K562 (cell line): ENCODE results near the gene ZBED4. TPM values are rescaled to one million over a fixed set of nuclear protein-coding genes. Genes with fewer than 3 reads are reported as not detected.

Experiments used
- EP300 ChIP-seq: IDR thresholded peaks from 2 replicates; pipeline ENCODE4 v1.6.1; 2012; ENCODE audit warnings: low read length, improper control_type of control experiment
- MAFK ChIP-seq: IDR thresholded peaks from 2 replicates; pipeline ENCODE4 v1.6.1; 2011; ENCODE audit warnings: low read length, improper control_type of control experiment
- MAZ ChIP-seq, 2 experiments: fragments of 450-650 bp in 1 of 2; sonication (generic) in 1 of 2; formaldehyde crosslinking; IDR thresholded peaks in 1 of 2; conservative IDR thresholded peaks in 1 of 2; 2 replicates each; pipeline versions ENCODE4 v1.4.0 to v1.5.0; 2020; ENCODE audit warnings: mild to moderate bottlenecking in 1 of 2, missing genetic modification reagents in 1 of 2
- MEIS2 ChIP-seq: fragments of 450-650 bp; IDR thresholded peaks from 2 replicates; pipeline ENCODE4 v1.6.1; 2014; ENCODE audit warnings: mild to moderate bottlenecking; ENCODE audit not compliant: partially characterized antibody
- MYNN ChIP-seq, 2 experiments: sonication (generic); formaldehyde crosslinking in 1 of 2; IDR thresholded peaks; 2 replicates each; pipeline versions ENCODE4 v1.5.0 to v1.6.1; 2016 to 2020; ENCODE audit warnings: antibody characterized with exemption in 1 of 2, missing genetic modification reagents in 1 of 2
- NFIC ChIP-seq: fragments of 450-650 bp; IDR thresholded peaks from 2 replicates; pipeline ENCODE4 v1.6.1; 2017; ENCODE audit warnings: mild to moderate bottlenecking, inconsistent platforms
- ZFP36 ChIP-seq: fragments of 150-350 bp; IDR thresholded peaks from 2 replicates; pipeline ENCODE4 v1.6.1; 2018; ENCODE audit warnings: low read length, low read depth; ENCODE audit not compliant: partially characterized antibody
- polyA plus RNA-seq, 8 experiments: library from polyadenylated mRNA; depleted of rRNA in 4 of 8; stranded (reverse) in 5 of 8; unstranded in 3 of 8; fragments of >200 nt; fragmentation: Nextera tagmentation in 2 of 8; fragmentation: Illumina TruSeq in 1 of 8; extraction: Ambion mirVana in 2 of 8; extraction: Trizol in 1 of 8; gene quantifications; 2 replicates each; pipeline versions ENCODE4 v1.2.1 to v1.2.3, GENCODE V29; 2011 to 2014; ENCODE audit warnings: inconsistent platforms in 1 of 8, missing spikeins in 1 of 8
- total RNA-seq, 7 experiments: library from RNA; depleted of rRNA in 6 of 7; stranded (reverse); fragments of >200 nt in 6 of 7; fragmentation: Illumina TruSeq in 2 of 7; extraction: Trizol in 2 of 7; gene quantifications; 2 replicates each; pipeline versions ENCODE4 v1.2.1 to v1.2.3, GENCODE V29; 2011 to 2021; ENCODE audit warnings: low replicate concordance in 1 of 7
- TF ChIP-seq, protein P1 (sequence below): fragments of 250-450 bp; sonication (Bioruptor Pico); IDR thresholded peaks from 2 replicates; pipeline ENCODE4 v1.5.0; 2021; ENCODE audit warnings: mild to moderate bottlenecking, borderline replicate concordance

The ZBED4 gene
- total and polyA plus RNA-seq, 9 of the 15 experiments (the other 6 are each of a cell fraction or from before 2014, with no cell fraction given), result 1.5 to 16.8 (median 7.4) TPM

DNA sequence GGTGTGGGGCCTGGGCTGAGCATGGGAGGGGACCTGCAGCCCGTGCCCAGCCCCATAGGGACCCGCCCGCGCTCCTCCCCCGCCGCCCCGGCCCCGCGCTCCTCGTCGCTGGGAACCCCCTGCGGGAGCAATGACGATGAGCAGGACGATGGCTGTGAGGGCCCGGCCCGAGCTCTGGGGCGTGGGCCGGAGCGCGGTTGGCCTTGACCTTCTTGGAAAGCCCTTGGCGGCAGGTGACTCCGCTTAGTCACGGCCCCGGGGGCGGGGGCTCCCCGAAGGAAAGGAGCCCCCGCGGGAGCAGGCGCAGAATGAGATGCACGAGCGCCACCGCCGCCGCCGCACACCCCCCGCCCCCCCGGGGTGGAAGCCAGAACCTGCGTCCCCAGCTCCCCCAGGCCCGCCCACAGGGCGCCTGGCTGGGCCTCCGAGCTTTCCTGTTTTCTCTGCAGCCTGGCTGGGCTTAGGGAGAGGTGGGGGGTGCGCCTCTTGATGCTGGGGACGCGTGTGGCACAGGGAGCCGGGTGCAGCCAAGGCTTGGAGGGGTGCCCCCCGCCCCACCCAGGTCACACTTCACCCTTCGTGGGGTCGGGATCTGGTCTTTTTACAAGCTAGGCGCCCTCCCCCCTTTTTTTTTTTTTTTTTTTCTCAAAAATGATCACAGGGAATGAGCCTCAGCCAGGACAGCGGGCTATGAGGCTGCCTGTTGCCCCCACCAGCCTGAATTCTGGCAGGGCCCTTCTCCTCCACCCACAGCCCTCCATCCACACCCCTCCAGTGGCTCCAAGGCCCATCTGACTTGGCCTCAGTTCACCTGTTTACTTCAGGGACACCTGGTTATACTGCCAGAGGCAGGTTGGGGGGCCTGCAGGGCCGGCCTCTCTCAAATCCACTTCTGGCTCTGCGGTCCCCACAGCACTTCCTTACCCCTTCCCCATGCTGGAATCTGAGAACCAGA lies 82.7 kb downstream of the ZBED4 start (continued):
- peak; percentile 41; the same call in 1 of the 2 replicates for TF ChIP-seq MYNN (IDR thresholded peaks at IDR 0.05)
- TF ChIP-seq MYNN (CRISPR knock-in tag; IDR thresholded peaks at IDR 0.05), result no peak
- 0 out of 2 replicates have a peak, but pooled peaks have one; percentile 18 for TF ChIP-seq NFIC
- peak; percentile 84 to 89 for TF ChIP-seq MAZ (CRISPR knock-in tag; conservative IDR thresholded peaks at IDR 0.05 in 1 of 2, IDR thresholded peaks at IDR 0.05 in 1 of 2)
- TF ChIP-seq MAFK, result no peak
- no peak for TF ChIP-seq ZFP36
- TF ChIP-seq, protein P1, sequence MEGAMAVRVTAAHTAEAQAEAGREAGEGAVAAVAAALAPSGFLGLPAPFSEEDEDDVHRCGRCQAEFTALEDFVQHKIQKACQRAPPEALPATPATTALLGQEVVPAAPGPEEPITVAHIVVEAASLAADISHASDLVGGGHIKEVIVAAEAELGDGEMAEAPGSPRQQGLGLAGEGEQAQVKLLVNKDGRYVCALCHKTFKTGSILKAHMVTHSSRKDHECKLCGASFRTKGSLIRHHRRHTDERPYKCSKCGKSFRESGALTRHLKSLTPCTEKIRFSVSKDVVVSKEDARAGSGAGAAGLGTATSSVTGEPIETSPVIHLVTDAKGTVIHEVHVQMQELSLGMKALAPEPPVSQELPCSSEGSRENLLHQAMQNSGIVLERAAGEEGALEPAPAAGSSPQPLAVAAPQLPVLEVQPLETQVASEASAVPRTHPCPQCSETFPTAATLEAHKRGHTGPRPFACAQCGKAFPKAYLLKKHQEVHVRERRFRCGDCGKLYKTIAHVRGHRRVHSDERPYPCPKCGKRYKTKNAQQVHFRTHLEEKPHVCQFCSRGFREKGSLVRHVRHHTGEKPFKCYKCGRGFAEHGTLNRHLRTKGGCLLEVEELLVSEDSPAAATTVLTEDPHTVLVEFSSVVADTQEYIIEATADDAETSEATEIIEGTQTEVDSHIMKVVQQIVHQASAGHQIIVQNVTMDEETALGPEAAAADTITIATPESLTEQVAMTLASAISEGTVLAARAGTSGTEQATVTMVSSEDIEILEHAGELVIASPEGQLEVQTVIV (CRISPR knock-in tag), result no peak
- TF ChIP-seq MEIS2, result peak; percentile 10
- peak; percentile 66 for TF ChIP-seq EP300
